PC-9 (cell line): ENCODE data around the gene ZNF655. TPM values are rescaled to one million over a fixed set of nuclear protein-coding genes. Genes with fewer than 3 reads are reported as not detected.
"Not testable (repeated sequence)": the region's sequence is repeated elsewhere in the genome, so short reads cannot be mapped to it uniquely, and the experiment has no call there.

ENCODE experiments used
- BruUV-seq: library from RNA; stranded (reverse); fragments of 400-500 nt; replicated peaks from 2 replicates; lab custom pipeline; 2021; lab: Mats Ljungman, UMichigan
- CTCF ChIA-PET: fragments of 300-600 bp; sonication (Branson Sonifier 250); formaldehyde crosslinking; loops from one replicate; lab custom pipeline; 2022; ENCODE audit warnings: antibody characterized with exemption; lab: Charles Lee
- POLR2A ChIA-PET: fragments of 300-600 bp; sonication (Branson Sonifier 250); formaldehyde crosslinking; loops from one replicate; lab custom pipeline; 2022; ENCODE audit warnings: antibody characterized with exemption; ENCODE audit not compliant: unreplicated experiment; lab: Charles Lee
- DNase-seq, 2 experiments: peaks; one replicate each; pipeline versions ENCODE4 v3.0.0 to v3.0.0-alpha.2; 2015 to 2022; ENCODE audit warnings: mixed read lengths in 1 of 2
- H2AFZ ChIP-seq: fragments of 200-600 bp; sonication (generic); 2 replicates; pipeline ENCODE4 v1.8.1; 2017; ENCODE audit warnings: antibody characterized with exemption
- H3F3A ChIP-seq: fragments of 200-600 bp; sonication (generic); 2 replicates; pipeline ENCODE4 v1.8.1; 2017; ENCODE audit warnings: antibody characterized with exemption, mild to moderate bottlenecking, low read depth; ENCODE audit not compliant: insufficient read depth
- H3K27ac ChIP-seq: fragments of 200-600 bp; sonication (generic); 2 replicates; pipeline ENCODE4 v1.6.1; 2016; ENCODE audit warnings: mixed run types
- H3K27me3 ChIP-seq: fragments of 200-600 bp; sonication (generic); 2 replicates; pipeline ENCODE4 v1.6.1; 2016; ENCODE audit warnings: low read depth, mixed run types; ENCODE audit not compliant: insufficient read depth
- H3K36me3 ChIP-seq: fragments of 200-600 bp; sonication (generic); 2 replicates; pipeline ENCODE4 v1.6.1; 2016; ENCODE audit warnings: low read depth, mixed run types
- H3K4me1 ChIP-seq: fragments of 200-600 bp; sonication (generic); replicated peaks from 2 replicates; pipeline ENCODE4 v1.6.1; 2016; ENCODE audit warnings: mixed run types; ENCODE audit not compliant: insufficient read depth
- H3K4me2 ChIP-seq: fragments of 200-600 bp; sonication (generic); 2 replicates; pipeline ENCODE4 v1.6.1; 2017; ENCODE audit warnings: mixed run types
- H3K4me3 ChIP-seq: fragments of 200-600 bp; sonication (generic); 2 replicates; pipeline ENCODE4 v1.6.1; 2016; ENCODE audit warnings: mixed run types
- H3K79me2 ChIP-seq: fragments of 200-600 bp; sonication (generic); 2 replicates; pipeline ENCODE4 v1.6.1; 2017; ENCODE audit warnings: low read depth, mixed run types
- H3K9me2 ChIP-seq: fragments of 200-600 bp; sonication (generic); 2 replicates; pipeline ENCODE4 v1.8.1; 2017; ENCODE audit warnings: mild to moderate bottlenecking; ENCODE audit not compliant: insufficient read depth
- H3K9me3 ChIP-seq: fragments of 200-600 bp; sonication (generic); 2 replicates; pipeline ENCODE4 v1.8.1; 2016; ENCODE audit warnings: low read depth; ENCODE audit not compliant: insufficient read depth
- H4K20me1 ChIP-seq: fragments of 200-600 bp; sonication (generic); 2 replicates; pipeline ENCODE4 v1.8.1; 2017; ENCODE audit not compliant: insufficient read depth
- EZH2 ChIP-seq: fragments of 200-600 bp; sonication (generic); IDR thresholded peaks from 2 replicates; pipeline ENCODE4 v1.8.0; 2017; ENCODE audit warnings: antibody characterized with exemption, low read depth
- intact Hi-C: fragments of 100-400 bp; cut with micrococcal nuclease; formaldehyde crosslinking; loops from one replicate; pipeline ENCODE4 v1.10.0; 2022; ENCODE audit not compliant: unreplicated experiment
- total RNA-seq: library from RNA; stranded (reverse); gene quantifications from 2 replicates; pipeline ENCODE4 v1.2.3, GENCODE V29; 2021
- TF ChIP-seq, protein P1 (sequence below): fragments of 200-600 bp; sonication (generic); conservative IDR thresholded peaks from 2 replicates; pipeline ENCODE4 v1.6.1; 2017; ENCODE audit warnings: mixed run types, antibody characterized with exemption, mild to moderate bottlenecking, moderate library complexity

ZNF655 gene
- total RNA-seq, 1 experiment from 2014 or later: 83.0 TPM

DNA sequence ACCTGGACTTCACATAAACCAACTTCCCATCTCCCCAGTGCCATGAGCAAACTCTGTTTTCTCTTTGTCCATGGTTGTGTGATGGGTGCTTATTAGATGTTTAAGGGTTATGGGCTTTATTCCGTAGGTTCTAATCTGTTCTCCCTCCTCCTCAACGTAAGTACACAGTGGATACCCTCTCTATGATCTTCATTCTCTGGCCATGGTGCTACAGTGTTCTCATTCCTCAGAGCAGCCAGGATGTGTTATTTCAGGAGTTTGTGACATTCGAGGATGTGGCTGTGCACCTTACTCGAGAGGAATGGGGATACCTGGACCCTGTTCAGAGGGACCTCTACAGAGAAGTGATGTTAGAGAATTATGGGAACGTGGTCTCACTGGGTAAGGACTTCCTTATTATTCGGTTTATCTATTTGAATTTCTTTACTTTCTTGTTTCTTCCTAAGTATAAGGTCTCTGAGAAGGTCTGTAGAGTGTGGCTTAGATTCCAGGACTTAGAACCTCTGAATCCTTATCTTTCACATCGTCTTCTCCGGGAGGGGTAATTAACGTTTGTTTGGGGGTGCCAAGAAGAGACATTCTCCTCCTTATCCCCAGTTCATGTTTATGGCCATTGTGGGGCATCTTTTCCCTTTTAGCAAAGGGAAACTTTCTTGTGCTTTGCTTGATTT is 3.8 kb downstream of the ZNF655 start:
- H3K36me3 ChIP-seq: peaks cover 18% of the 10 kb centered on the region; the same call in 1 of the 2 replicates
- no peak for TF ChIP-seq EZH2
- TF ChIP-seq, protein P1, sequence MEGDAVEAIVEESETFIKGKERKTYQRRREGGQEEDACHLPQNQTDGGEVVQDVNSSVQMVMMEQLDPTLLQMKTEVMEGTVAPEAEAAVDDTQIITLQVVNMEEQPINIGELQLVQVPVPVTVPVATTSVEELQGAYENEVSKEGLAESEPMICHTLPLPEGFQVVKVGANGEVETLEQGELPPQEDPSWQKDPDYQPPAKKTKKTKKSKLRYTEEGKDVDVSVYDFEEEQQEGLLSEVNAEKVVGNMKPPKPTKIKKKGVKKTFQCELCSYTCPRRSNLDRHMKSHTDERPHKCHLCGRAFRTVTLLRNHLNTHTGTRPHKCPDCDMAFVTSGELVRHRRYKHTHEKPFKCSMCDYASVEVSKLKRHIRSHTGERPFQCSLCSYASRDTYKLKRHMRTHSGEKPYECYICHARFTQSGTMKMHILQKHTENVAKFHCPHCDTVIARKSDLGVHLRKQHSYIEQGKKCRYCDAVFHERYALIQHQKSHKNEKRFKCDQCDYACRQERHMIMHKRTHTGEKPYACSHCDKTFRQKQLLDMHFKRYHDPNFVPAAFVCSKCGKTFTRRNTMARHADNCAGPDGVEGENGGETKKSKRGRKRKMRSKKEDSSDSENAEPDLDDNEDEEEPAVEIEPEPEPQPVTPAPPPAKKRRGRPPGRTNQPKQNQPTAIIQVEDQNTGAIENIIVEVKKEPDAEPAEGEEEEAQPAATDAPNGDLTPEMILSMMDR: no peak
- H3K27ac ChIP-seq: peak overlapping the region; percentile 60
- POLR2A ChIA-PET: no interaction called here
- no peak for DNase-seq
- H3K9me3 ChIP-seq: no peaks in the 10 kb centered on the region
- peaks cover 30% of the 10 kb centered on the region for H3F3A ChIP-seq
- no peak overlapping the region for H3K4me3 ChIP-seq
- BruUV-seq: TSS peak; percentile 20
- H3K9me2 ChIP-seq: no peaks in the 10 kb centered on the region
- peaks cover 18% of the 10 kb centered on the region for H3K79me2 ChIP-seq
- CTCF ChIA-PET: no interaction called here
- H3K27me3 ChIP-seq: no peaks in the 10 kb centered on the region
- peaks cover 30% of the 10 kb centered on the region for H3K4me1 ChIP-seq
- H3K4me2 ChIP-seq: peak overlapping the region; percentile 57
- H2AFZ ChIP-seq: no peak overlapping the region
- intact Hi-C loops: loop anchor here (2.0 kb wide), 3 partner anchors 55 to 277 kb away; partner anchors contain the start of genes ZKSCAN5 and ZSCAN25
- no peaks in the 10 kb centered on the region for H4K20me1 ChIP-seq

DNA sequence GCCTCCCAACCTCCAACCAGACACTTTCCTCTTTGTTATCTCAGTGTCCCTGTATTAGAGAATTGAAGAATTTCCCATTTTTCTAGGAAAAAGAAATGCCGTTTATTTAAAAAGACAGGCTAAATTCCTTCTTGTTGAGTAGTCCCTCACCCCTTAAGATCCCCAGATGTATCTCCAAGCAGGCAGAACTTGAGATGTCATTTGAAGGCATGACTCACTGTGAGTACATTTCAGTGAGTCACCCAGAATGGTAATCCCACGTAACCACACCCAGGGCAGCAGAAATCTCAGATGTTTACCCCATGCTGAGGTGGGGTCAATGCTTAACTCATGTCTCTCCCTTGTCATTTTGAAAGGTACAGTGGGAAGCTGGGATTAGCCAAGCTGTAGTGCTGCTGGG is 4.4 kb downstream of the ZNF655 start:
- H3K4me1 ChIP-seq: peaks cover 30% of the 10 kb centered on the region
- peaks cover 25% of the 10 kb centered on the region for H3F3A ChIP-seq
- H3K27ac ChIP-seq: peak overlapping the region; percentile 60
- no peaks in the 10 kb centered on the region for H3K27me3 ChIP-seq
- H3K36me3 ChIP-seq: peaks cover 18% of the 10 kb centered on the region; the same call in 1 of the 2 replicates
- ChIA-PET POLR2A (no interaction called here), CTCF (no interaction called here)
- H3K9me3 ChIP-seq: no peaks in the 10 kb centered on the region
- peak overlapping the region; percentile 57 for H3K4me2 ChIP-seq
- H3K79me2 ChIP-seq: peaks cover 18% of the 10 kb centered on the region
- no peak overlapping the region for H3K4me3 ChIP-seq
- peak; percentile 80 to 95 for DNase-seq
- H2AFZ ChIP-seq: no peak overlapping the region
- TF ChIP-seq, protein P1: no peak
- no peak for TF ChIP-seq EZH2
- H3K9me2 ChIP-seq: no peaks in the 10 kb centered on the region
- H4K20me1 ChIP-seq: no peaks in the 10 kb centered on the region
- no TSS peak for BruUV-seq
- intact Hi-C loops: loop anchor here (2.0 kb wide), 3 partner anchors 54 to 276 kb away; partner anchors contain the start of genes ZKSCAN5 and ZSCAN25

DNA sequence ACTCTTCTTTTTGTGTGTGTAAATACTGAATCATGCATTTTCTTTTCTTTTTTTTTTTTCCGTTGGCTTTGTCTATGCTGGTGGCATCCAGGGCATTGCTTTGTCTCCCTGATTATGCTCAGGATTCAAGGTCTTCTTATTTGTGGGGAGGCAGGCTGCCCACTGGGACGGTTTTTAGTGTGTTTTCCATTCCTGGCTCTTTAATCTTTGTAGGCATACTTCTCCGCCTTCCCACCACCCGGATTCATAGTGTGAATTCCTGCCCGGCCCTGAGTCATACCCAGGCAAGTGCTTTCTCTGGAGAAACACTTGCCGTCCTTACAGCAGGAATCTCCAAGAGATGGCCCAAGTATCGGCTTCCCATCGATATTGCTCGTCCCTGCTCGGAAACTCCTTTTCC is 5.2 kb downstream of the ZNF655 start:
- peaks cover 18% of the 10 kb centered on the region for H3K79me2 ChIP-seq

DNA sequence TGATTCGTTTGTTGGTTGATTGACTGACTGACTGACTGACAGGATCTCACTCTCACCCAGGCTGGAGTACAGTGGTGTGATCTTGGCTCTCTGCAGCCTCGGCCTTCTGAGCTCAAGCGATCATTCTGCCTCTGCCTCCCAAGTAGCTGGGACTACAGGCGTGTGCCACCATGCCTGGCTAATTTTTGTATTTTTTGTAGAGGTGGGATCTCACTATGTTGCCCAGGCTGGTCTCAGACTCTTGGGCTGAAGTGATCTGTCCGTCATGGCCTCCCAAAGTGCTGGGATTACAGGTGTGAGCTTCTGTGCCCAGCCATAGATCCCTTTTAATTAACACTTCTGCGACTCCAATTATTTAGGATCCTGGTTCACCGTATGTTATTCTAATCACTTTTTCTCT is 10.3 kb downstream of the ZNF655 start:
- H3K9me3 ChIP-seq, H2AFZ ChIP-seq, DNase-seq, H3K36me3 ChIP-seq, H3K4me2 ChIP-seq, H3K27me3 ChIP-seq, BruUV-seq, CTCF ChIA-PET, H3F3A ChIP-seq, intact Hi-C loops, H4K20me1 ChIP-seq, H3K27ac ChIP-seq, H3K9me2 ChIP-seq, H3K4me3 ChIP-seq, POLR2A ChIA-PET, H3K79me2 ChIP-seq, H3K4me1 ChIP-seq: not testable (repeated sequence)

More for the DNA sequence above, 5.2 kb downstream of the ZNF655 start:
- Histone ChIP-seq H3K9me2 (no peaks in the 10 kb centered on the region), H2AFZ (no peak overlapping the region), H3K4me2 (no peak overlapping the region), H3K9me3 (no peaks in the 10 kb centered on the region), H3K36me3 (peaks cover 18% of the 10 kb centered on the region; the same call in 1 of the 2 replicates), H4K20me1 (no peaks in the 10 kb centered on the region), H3K4me3 (no peak overlapping the region), H3K4me1 (peaks cover 30% of the 10 kb centered on the region), H3K27ac (peak overlapping the region; percentile 42; the same call in 1 of the 2 replicates), H3F3A (peaks cover 21% of the 10 kb centered on the region), H3K27me3 (no peaks in the 10 kb centered on the region)
- CTCF ChIA-PET: no interaction called here
- DNase-seq: peak in 1 of 2 experiments; percentile 56
- intact Hi-C loops: loop anchor here (2.0 kb wide), 3 partner anchors 53 to 275 kb away; partner anchors contain the start of genes ZKSCAN5 and ZSCAN25
- TF ChIP-seq EZH2: no peak
- TF ChIP-seq, protein P1: no peak
- BruUV-seq: no TSS peak
- POLR2A ChIA-PET: no interaction called here
